GM18507 (cell line): ENCODE data around the gene RNFT2.

Experiments used
- DNase-seq: peaks from one replicate; pipeline ENCODE4 v3.0.0; 2011; ENCODE audit warnings: low read depth; ENCODE audit not compliant: insufficient read length; ENCODE audit errors: extremely low spot score
- FAIRE-seq: peaks from 2 replicates; lab custom pipeline; 2011; peaks lifted over from hg19 to GRCh38; lab: Jason Lieb, UNC

The RNFT2 gene

GRCh38 chr12:116708826-116709756, 29.0 kb upstream of the RNFT2 start:
- FAIRE-seq (peak; percentile 69), DNase-seq (no peak)

- DNase-seq: no peak
- no peak for FAIRE-seq
These were observed 28.3 kb upstream of the RNFT2 start for GRCh38 chr12:116709768-116710167.

GRCh38 chr12:116710370-116711150, 27.6 kb upstream of the RNFT2 start:
- no peak for FAIRE-seq
- no peak for DNase-seq

DNA sequence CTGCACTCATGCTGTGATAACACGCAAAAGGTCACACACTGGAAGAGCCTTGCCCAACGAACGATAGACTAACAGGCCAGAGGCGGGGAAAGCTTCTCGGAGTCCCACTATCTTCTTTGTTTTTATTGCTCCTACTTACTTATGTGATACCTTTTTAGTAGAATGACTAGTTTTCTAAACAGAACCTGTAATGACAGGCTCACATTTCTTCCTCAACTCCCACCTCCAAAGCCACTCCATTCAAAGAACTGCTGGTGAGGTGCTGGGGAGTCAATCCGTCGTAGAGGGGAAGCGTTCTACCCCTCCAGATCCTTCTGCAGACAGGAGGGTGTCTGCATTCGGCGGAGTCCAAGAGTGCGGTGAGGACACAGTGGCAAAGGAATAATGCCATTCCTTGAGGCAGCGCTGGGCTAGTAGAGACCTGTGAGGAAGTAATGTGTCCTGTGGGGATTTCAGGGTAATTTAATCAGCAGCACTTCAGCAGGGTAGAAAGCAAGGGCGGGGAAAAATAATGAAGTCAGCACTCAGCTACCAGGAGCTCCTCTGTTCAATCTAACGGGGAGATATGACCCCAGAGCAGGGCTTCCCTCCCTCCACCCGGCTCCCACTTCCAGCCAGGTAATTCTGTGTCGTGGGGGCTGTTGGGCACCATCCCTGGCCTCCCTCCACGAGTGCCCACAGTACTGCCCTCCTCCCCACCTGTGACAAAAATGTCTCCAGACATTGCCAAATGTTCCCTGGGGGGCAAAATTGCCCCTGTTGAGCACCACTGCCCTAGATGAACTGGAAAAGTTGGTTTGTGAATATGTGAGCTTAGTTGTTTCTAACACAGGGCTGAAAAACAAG, 25.4 kb upstream of the RNFT2 start:
- no peak for DNase-seq
- FAIRE-seq: no peak

- no peak for FAIRE-seq
- no peak for DNase-seq
These were observed 24.6 kb upstream of the RNFT2 start for GRCh38 chr12:116713527-116713926.

DNA sequence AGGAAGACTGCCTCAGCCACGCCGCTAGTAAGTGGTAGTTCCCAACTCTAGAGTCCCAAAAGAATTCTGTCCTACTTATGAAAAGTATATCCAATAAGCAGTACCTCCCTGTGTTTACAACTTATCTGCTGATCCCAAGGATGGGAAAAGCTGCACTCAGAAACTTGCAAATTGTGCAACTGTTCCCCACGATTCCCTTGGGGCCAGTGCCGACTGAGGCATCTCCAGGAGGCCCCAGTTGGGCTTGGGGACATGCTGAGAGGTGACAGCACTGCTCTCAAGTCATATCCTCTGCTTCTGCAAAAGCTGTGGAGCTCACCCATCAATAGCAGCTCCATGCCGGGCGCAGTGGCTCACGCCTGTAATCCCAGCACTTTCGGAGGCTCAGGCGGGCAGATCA, 23.9 kb upstream of the RNFT2 start:
- no peak for FAIRE-seq
- DNase-seq: no peak

DNA sequence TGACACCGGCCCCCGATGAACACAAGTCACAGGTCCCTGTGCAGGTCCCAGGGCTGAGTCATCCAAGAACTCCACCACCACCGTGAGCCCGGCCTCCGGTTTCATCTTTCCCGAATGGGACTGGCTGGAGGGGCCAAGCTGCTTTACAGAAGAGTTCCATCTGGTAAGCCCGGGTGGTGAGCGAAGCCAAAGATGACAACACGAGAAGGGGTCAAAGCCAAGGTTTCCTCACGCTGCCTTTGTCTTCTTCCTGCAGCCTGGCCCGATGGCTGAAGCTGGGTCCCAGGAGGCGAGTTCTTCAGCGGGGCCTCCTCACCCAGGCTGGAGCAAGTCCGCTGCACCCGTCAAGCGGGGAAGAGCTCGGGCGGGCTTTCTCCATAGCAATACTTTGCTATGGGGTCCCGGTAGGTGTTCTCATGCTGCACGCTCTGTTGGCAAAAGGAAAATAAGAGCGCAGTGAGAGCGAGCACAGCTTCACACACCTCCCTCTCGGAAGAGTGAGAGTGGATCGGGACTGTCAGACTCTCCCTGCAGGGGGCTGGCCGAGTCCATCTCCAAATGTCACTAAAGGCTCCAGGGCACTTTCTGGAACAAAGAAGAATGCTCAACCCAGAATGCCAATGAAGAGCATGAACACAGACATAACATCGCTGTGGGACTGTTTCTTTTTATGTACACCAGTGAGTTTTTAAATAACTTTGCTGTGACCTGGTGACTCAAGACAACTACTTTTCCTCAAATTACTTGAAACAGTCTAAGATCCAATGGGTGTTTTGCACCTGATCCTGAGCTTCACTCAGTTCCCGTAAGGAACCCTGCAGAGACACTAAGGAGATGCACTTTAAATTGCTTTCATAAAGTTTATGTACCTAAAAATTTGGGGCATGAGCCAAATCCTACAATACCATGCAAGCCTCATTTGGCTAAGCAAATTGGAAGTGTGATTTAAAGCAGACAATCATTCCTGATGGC, 20.4 kb upstream of the RNFT2 start:
- DNase-seq: no peak
- no peak for FAIRE-seq

DNA sequence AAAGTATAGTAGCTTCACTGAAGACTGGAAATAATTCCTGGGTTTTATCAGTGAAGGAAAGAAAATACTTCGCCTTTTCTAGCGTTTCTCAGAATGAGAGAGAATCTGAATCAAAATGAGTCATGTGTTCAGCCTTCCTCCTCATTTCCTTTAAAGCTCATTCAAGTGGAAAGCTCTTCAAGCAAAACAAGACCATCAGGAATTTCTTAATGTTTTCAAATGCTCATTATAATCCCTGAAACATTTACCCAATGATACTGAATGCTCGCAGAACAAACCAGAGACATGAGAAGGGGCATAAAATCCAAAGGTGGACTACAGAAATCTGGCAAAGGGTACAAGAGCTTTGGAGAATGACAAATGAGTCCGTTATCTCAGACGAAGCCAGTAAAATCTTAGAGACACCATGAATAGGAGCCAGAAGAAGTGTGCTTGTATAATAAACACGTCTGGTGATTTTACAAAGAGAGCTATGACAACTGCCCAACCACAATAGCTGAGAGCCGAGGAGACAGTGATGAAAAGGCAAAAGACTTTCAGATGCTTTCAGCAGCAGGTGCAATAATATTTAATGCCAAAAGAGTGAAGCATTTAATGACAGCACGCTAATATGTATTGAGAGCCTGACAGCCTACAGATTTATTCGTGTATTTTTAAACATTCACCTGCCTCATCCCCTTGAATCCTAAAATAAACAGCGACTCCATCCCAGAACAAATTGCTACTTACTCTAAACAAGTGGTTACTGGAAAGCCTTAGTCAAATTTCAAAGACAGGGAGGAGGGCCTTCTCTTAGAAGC, 19.3 kb upstream of the RNFT2 start:
- DNase-seq (no peak), FAIRE-seq (no peak)

DNA sequence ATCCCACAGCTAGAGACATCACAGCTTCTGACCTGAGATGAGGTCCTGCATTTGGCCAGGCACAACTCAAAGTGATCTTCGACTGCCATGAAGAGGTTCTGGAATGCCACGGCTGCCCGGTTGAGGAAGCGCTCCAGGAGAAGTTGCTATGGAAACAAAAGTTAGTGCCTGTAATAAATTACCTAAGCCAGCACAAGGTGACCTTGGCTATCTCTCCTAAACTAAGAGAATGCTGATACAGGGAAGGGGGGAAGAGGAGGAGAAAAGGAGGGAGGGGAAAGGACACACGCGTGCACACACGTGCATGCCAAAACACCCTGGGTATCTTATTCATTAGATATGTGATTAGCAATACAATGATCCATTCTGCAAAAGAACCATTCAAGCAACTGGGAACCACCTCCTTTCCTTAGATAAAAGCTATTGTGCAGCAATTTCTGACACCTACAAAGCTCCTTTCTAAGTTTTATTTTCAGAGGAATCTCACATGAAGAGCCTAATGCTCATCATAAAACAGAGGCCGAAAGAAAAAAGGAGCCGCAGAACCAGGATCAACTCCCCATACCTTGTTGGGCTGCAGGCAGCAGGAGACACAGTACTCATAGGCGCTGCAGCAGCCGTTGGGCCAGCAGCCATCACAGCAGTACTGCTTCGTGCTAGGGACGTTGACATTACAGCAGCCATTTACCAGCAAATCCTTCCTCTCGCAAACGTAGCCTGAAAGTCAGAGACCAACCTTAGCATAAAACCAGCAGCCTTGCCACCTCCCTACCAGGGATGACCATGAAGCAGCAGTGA, 18.2 kb upstream of the RNFT2 start:
- FAIRE-seq (no peak), DNase-seq (no peak)

DNA sequence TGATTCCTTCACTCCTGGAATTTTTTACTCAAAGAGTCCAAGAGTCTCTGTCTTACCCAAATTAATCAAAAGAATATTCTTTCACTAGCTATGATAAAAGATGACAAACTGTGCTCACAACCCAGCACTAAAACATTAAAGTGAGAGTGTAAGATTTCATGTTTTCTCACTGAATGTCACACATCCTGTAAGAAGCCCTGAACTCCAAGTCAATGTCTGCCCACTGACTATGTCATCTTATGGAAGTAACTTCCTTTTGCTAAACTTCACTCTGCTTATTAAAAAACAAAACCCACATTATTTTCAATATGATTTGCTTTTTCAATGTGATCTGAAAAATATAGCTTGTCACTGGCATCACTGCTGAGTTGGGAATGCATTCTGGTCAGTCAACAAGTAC, 15.9 kb upstream of the RNFT2 start:
- FAIRE-seq (peak; percentile 5), DNase-seq (no peak)

DNA sequence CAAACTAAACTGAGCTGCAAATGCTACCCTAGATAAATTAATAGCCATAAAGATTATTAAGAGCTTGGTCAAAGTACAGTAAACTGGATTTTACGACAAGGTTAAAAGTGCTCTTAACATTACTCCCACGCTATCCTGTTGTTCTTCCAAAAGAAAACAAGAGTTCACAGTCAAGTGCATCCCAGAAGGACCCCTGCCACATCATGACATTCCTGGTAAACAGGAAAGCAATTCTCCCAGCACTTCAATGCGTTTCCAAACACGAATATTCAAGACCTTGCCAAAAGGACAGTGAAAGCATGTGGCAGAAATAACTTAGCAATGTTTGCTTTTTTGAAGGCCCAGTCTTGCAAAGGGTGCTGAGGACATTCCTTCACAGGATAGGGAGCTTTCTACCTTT, 11.4 kb upstream of the RNFT2 start:
- DNase-seq: no peak
- FAIRE-seq: no peak

DNA sequence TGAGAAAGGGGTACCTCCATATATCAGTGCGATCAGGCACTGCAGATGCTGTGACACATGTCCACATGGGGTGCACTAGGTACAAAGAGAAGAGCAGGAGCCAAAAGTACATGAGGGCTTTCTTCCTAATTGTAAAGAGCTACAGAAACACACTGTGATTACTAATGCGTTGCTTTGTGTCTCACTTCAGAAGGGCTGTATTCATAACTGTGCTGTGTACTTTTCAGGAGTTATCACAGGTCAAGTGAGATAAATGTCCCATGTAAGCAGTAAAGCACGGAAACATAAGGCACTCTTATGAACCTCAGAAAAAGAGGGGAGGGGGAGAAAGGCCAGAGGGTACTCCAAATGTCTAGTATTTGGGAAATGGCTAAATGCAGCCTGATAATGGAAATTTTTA, 10.9 kb upstream of the RNFT2 start:
- DNase-seq: no peak
- no peak for FAIRE-seq

- FAIRE-seq (no peak), DNase-seq (no peak)
These were observed 10.2 kb upstream of the RNFT2 start for GRCh38 chr12:116727891-116728290.

DNA sequence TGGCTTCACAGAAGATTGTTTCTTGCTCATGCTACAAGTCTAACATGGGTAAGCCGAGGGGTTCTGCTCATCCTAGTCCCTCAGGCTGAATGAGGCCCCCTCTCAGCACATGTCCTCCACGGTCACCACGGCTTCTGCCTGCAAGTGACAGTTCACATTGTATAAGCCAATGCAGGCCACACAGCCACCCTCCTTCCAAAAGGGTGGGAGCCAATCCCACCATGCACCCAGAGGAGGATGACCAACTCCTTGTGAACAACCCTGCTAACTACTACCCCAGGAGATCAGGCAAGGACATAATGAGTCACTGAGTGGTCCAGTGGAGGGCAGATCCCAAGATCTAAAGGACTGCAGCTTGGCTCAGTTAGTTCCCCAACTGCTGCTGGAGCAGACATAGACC, 6.3 kb upstream of the RNFT2 start:
- DNase-seq: no peak

GRCh38 chr12:116734156-116734768, 3.9 kb upstream of the RNFT2 start:
- FAIRE-seq (no peak), DNase-seq (no peak)

More for the DNA sequence above, 6.3 kb upstream of the RNFT2 start:
- FAIRE-seq: no peak

DNA sequence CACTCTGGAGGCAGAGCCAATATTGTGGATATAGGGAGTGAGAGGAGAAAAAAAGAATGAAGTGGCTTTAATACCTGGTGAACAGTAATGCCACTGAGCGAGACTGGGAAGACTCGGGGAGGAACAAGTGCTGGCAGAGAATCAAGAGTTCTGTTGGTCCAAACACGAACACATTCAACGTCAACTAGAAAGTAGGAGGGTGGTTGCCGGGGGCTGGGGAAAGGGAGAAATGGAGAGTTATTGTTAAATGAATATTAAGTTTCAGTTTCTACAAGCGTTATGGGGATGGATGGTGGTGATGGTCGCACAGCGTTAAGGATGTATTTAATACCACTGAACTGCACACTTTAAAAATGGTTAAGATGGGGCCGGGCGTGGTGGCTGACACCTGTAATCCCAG, 3.0 kb upstream of the RNFT2 start:
- DNase-seq: no peak
- FAIRE-seq: no peak
